Islet of Langerhans (tissue), 1 donor: Measurements from ENCODE around the gene CFAP20.

Source experiments
- FAIRE-seq: peaks from one replicate; lab custom pipeline; 2011; peaks lifted over from hg19 to GRCh38; lab: Jason Lieb, UNC

CFAP20 gene

DNA sequence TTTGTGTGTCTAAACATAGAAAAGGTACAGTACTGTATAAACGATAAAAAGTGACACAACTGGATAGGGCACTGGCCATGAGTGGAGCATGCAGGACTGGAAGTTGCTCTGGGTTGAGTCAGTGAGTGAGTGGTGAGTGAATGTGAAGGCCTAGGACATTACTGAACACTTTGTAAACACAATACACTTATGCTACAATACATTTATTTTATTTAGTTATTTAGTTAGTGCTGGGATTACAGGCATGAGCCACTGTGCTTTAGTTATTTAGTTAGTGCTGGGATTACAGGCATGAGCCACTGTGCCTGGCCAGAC is 4.6 kb downstream of the CFAP20 start:
- no peak for FAIRE-seq

DNA sequence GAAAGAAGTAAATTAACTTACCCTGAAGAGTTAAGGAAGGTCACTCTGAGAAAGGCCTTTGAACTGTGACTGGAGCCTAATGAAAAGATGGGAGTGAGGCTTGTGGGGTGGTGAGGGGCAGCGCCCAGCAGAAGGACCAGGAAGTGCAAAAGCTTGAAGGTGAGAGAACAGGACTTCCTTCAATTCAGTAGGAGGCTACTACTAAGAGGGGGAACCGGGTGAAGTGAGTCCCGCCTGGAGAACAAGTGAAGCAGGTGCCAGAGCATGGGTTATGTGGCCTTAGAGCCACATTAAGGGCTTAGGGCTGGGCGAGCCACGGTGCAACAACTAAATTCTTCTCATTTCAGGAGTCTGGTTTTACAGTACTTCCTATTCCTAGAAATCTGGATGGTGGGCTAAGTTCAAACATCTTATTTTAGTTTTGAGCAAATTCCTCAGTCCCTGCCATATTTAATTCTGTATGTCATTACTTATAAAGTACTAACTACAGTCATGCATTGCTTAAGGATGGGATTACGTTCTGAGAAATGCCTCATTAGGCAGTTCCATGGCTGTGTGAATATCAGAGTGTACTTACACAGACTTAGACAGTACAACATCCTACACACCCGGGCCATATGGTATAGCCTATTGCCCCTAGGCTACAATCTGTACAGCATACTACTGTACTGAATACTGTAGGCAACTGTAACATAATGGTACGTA is 5.1 kb downstream of the CFAP20 start:
- FAIRE-seq, result no peak

DNA sequence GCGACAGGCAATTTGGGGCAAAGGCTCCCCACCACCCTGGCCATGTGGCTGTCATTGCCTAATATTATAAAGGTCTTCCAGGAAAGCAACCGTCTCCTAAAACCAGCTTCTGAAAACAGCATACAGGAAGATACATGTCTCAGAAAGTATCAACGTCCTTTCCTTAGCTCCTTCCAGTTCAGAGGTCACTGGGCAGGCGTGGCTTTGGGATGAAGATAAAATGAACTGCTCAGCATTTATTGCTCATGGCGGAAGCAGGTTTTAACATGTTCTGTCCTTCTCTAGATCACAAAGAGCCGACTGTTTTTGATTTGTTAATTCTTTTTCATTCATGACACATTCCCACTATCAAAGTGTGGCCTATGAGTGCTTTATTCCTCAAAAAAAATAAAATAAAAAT is 8.0 kb downstream of the CFAP20 start:
- FAIRE-seq, result no peak

DNA sequence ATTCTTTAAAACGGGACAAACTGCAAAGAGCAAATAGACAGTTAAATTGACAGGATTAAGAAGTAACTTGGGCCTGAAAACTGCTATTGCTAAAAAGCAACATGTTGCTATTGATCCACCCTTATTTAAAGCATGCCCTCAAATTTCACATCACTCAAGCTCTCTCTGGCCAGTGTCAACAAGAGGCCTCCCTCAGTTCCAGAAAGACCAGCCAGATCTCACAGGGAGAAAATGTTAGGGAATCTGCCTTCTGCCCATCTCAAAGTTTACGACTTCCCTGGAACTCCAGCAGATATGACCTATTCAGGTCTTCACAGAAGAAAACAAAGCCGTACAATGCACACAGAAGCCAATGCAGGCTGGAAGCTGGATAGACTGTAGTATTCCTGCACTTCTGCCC is 8.9 kb downstream of the CFAP20 start:
- FAIRE-seq, result no peak

DNA sequence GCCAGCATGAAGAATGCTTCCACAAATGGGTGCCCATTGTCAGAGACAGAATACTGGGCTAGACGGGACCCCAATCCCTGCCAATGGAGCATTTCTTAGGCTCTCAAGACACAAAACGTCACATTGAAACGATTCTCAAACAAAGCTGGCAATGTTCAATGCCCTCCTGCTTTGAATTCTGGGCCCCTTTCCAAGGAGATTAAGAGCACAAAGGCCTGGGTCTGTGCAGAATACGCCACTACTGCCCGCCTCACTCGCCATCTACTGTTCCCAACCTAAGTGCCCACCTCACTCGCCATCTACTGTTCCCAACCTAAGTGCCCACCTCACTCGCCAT is 9.7 kb downstream of the CFAP20 start:
- no peak for FAIRE-seq

DNA sequence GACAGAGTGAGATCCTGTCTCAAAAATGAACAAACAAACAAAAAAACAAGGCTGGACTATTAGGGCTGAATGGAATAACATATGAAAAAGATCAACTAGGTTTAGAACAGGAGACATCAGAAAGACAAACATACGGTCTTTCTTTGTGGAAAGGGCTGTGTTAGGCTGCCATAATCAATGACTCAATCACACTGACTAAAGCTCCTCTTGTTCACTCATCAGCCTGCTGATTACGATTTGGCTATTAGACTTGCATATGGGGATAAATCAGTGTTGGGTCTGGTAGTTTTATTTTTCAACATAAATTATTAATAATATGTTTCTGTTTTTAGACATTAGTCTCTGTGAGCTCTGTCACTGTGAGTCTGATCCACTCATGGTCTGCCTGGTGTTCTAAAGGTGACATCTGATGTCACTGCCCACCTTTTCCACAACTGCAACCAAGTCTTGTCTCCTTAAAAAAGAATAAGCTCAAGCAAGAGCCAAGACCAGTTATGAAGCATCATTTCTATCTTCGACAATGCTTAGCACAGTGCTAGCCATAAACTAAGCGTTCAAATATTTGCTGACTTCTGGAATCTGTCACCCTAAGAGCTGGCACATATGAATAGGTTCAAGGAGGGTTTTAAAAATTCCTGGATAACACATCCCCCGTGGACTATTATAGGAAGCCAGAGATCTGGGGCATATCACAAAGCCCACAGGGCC is 10.2 kb downstream of the CFAP20 start:
- FAIRE-seq, result no peak

DNA sequence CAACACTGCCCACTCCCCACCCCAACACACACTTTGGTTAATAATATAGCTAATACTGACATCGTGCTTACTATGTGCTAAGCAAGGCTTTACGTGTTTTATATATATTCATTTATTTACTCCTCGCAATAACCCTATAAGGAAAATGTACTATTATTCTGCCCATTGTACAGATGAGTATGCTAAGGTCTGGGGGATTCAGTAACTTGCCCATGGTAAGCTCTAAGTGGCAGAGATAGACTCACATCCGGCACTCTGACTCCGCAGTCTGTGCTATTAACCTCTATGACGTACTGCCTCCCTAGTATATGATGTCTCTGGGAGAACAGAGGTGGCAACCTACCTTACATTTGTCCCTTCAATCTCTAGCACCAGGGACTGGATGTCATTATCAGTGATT is 12.7 kb downstream of the CFAP20 start:
- no peak for FAIRE-seq

DNA sequence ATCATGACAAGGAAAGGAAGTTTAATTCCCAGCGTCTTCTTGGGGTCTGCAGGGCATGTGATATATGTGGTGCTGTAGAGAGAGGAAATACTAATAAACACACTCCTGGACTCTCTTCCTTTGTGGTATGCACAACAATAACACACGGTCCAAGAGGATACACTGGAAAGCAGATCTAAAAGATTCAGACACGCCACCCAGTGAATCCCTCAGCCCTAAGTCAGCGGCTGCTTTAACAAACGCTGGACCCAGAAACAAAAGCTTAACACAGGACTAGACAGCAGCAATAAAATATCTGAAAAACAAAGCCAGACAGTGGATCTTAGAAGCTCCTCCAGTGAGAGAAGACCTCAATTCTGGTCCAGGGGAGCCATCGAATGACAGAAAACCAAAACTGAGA is 13.1 kb downstream of the CFAP20 start:
- no peak for FAIRE-seq

DNA sequence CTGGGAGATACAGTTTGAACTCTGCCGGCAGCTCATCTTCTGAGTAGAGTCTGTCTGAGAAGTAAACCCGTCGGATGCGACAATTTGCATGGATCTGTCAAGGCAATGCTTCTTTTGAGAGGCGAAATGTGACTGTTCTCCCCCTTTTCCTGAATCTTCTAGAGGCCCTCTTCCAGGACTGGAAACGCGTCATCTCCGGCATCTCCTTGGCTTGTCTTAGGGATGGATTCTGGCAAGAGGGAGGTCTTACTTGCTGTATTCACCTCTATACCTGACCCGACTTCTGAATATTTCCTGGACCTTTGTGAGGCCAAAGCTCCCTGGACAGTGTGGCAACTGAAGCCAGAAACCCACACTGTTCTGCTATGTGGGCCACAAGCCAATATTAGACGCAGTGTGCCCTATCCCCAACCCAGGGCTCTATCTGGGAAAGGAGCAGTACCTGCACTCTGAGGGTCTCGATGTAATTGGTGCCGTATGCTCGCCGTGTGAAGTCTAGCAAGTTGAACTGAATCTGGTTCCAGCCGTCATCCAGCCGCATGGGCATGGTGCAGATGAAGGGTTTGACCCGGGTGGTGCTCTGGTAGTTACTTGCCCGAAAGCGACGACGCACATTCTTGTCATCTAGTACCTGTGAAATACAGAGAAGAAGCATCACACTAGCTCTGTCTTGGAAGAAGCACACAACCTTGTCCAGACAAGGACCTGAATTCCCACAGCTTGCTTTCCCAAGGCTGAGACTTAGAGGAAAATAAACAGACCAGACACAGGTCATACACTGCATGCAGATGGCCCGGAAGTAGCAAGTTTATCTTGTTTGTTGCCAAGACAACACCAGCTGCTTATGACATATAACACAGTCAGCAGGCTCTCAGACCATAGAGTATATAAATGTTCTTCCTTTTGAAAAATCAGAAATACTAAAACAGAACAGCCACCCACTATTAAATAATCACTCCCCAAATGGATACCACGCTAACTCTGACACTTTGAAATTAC is 14.1 kb downstream of the CFAP20 start:
- peak; percentile 93 for FAIRE-seq

DNA sequence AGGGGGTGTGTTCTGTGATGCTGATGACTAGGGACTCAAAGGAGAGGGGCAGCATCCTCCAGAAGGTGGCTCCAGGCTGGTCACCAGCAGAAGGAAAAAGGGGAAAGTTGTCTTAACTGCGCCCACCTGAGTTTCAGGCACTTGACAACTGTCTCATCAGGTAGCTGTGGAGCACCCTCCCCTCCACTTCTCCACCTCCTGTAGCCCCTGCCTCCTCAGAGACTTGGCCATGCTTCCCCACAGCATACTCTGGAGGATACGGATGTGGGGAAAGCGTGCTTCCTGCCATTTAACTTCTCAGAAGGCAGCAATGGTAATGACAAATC is 17.9 kb downstream of the CFAP20 start:
- no peak for FAIRE-seq

DNA sequence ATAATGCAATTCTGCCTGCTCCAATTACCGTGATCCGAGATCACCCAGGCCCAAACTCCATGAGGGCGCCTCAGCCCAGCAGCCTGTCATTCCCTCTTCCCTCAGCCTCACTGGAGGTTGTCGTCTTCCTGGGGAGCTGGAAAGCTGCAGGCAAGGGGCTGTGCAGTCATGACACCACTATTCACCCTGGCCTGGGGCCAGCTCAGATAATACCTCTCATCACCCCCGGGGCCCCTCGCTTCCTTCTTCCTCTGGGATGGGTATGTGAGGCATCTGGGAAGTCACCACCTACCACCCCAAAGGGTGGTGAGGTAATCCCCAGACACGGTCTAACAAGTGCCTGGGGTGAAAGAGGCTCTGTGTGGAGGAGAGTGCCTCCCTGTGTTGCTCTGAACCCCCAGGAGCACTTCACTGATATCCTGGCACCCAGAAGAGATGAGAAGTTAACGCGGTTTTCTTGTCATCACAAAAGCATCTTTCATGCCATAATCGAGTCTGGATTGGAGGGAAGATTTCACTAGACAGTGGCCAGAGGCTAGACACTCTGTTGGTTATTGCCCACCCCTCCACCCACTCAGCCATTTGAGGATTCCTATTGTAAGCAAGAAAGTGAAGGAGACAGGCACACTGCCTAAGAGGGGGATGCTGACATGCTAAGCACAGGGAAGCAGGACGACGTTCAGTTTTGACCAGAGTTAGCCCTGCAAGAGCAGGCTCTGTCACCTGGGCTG is 18.4 kb downstream of the CFAP20 start:
- no peak for FAIRE-seq

DNA sequence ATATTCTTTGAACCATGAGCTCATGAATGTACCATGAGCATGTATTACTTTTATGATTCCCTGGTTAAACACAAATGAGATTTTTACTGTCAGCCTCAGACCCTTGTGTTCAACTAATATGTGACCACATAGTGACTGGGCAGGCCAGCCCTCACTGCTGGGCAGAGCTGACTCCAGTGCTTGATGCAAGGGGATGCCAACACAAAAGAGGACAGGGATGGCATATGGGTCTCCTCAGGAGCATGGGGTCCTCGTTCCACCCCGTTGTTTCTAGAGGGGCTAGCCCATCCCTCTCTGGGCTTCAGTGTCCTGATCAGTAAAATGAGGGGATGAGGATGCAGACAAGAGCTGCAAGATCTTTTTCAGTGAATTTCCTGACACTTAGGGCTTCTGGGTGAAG is 19.3 kb downstream of the CFAP20 start:
- FAIRE-seq, result no peak

DNA sequence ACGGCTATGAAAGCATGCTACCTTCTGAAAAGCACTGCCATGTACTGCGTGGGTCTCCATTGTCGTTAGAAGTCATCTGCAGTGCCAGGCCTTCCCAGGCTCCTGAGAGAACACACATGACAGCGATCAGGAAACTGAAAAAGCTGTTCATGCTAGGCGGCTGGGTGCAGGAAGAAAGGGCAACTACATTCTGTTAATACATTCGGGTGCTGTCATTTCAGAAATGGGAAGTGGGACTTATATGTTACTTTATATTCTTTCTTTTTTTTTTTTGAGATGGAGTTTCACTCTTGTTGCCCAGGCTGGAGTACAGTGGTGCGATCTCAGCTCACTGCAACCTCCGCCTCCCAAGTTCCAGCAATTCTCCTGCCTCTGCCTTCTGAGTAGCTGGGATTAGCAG is 19.9 kb downstream of the CFAP20 start:
- no peak for FAIRE-seq

DNA sequence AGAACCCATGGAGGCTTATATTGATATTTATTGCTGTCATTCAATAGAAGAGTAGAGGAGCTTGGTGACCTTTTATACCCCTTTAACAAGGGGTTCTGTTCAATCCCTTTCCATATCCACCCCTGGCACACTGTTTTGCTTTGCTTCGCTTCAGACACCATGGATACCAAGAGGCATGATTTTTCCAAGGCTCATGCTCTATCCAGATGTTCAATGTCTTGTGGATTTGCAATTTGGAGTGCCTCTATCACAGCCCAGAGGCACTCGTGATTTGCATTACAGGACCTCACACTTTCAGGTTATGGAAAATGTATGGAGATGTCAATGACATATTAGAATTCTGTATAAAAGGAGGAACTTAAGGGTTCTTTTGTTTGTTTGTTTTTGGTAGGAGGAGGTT is 21.5 kb downstream of the CFAP20 start:
- FAIRE-seq, result no peak

DNA sequence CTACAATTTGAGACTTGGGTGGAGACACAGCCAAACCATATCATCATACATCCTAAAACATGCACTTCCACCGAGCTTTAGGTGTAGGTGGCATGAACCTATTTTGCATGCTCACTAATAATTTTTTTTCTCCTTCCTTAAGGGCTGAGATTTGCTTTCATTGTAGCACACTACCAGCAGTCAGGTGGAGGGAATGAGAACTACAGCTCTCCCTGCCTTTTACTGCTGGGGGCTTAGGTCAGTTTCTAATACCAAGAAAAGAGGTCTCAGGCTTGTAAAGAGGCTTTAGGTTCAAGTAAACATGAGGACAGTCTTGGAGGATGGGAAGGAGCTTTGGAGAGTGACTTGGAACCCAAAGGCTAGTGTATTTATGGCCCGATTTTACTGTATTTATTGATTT is 22.0 kb downstream of the CFAP20 start:
- FAIRE-seq, result no peak

DNA sequence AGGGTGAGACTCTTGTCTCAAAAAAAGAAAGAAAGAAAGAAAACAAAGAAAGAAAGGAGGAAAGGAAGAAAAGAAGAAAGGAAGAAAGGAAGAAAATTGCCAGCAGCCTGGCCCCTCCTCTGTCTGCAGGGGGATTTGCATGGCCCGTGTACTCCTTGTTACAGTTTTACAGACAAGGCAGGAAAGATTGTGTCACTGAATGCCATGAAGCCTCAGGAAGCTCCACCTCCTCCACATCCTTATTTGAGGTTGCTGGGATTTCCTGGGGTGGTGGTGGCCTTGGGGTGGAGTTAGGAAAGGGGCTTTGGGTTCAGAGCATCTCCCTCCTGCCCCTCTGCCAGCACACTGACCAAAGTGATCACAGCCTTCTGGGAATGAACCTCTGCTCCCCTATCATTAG is 23.6 kb downstream of the CFAP20 start:
- no peak for FAIRE-seq

DNA sequence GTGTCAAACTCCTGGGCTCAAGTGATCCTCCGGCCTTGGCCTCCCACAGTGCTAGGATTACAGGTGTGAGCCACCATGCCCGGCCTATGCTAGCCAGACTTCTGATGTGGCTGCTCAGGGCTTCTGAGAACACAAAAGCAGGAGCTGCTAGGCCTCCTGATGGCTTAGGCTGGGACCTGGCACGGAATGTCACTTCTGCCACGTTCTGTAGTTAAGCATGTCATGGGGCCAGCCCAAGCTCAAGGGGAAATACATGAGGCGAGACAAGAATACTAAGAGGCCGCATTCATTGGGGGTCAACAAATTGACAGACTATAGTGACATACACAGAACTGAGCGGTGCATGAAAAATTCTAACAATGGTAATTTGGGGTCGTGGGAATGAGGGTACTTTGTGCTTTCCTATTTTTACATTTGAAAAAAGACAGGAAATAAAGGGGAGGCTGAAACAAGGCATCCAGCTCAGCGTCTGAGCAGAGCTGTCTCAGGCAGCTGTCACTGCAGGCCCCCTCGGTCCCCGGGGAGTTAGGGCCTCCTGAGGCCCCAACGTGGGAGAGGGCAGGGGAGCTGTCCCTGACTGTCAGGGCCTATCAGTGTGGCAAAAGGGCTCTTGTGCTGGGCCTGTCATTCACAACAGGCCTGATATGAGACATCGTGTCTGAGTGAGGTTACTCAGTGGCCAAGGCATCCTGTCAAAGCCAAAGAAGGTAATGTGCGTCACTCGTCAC is 26.4 kb downstream of the CFAP20 start:
- FAIRE-seq, result no peak

DNA sequence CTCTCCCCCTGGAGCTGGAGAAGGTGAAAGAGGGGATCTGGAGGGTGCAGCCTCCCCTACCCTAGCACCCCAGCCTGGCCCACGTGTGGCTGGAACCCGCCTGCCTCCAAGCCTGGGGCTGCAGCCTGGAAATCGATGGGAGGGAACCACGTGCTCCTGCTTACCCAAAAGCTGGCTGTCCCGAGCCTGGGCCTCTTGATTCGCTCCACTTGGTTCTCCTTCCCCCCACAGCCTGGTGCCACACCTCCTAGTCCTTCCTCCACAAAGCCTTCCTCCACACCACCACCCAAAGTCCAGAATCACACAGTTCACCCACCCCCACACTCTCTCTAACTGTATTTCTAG is 29.3 kb downstream of the CFAP20 start:
- no peak for FAIRE-seq

DNA sequence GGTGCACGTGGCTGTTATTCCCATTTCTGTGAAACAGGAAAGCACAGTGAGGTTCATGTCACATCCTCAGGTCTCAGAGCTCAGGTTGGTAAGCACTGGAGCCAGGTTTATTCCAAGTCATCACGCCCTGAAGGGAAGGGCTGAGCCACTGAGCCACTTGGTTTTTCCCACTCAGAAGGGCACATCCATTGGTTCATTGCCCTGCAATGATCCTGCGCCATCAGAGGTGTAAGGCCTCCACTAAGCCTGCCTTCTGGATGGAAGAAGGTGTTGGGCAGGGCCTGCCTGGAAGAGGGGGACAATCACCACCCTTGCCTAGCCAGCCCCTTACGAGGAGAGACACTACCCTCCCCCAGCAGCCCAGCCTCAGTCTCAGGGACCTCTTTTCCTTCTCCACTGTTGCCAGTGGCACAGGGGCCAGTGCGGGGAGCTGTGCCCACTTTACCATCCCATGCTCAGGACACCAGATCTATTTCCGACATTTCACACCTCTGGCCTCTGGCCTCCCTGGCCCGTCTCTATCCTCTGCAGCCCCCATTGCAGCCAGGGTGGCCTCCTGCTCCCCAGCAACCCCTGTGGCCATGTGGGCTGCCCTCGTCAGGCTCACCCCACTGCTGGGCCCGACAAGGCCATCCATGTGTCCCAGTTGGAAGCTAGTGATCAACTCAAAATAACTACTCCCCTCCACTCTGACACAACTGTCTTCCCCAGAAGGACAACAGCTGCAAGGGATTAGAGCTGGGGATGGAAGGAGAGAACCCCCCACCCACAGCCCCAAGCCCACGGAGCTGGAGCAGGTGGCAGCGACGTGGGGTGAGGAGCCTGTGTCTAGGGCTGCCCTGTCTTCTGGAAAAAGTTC is 29.9 kb downstream of the CFAP20 start:
- FAIRE-seq, result no peak

DNA sequence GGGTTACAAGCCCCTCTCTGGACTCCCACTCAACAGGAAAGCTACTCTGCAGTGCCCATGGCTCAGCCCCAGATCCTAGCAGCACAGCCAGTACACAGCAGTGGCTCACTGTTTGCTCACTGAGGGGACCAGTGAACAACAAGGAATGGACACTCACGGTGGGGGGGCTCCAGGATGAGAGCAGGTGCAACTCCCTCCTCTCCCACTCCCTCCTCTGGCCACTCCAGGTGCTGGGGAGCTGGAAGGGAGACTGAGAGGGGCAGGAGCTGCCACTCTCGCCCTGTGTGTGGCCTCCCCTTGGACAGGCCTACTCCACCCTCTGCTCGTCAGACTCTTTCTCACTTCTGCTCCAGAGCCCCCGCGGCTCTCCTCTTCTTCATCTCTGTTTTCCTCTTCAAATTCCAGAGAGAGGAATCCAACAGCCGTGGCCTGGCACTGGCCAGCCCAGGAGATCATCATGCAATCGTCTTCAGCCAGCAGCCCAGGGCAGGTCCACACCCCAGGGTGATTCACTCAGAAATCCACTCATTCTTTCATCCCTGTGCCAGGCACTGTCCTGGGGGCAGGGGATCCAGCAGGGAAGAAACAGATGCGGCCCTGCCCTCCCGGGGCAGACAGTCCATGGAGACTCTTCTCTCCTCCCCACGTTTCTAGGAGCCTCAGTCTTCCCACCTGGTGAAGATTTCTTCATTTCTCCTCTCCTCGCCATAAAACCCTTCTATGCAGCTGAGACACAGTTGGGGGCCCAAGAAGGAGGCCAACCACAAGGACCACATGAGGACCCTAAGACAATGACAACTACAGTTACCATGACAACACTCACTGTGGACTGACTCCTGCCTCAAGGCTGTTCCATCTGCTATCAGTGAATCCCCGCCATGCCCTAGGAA is 30.7 kb downstream of the CFAP20 start:
- FAIRE-seq, result no peak
